Fibroblast of lung (primary cell): ENCODE results near the gene METTL1.
"Not testable (repeated sequence)": the region's sequence is repeated elsewhere in the genome, so short reads cannot be mapped to it uniquely, and the experiment has no call there.

Experiments used
- CTCF ChIP-seq, 2 donors: IDR thresholded peaks in 1 of 2; conservative IDR thresholded peaks in 1 of 2; 1 replicate in 1 of 2; 2 replicates in 1 of 2; pipeline ENCODE4 v1.5.1; 2011 to 2012; ENCODE audit warnings: low read length in 2 of 2, control low read depth in 1 of 2, inconsistent platforms in 1 of 2, low read depth in 1 of 2, mild to moderate bottlenecking in 1 of 2
- EZH2 ChIP-seq: IDR thresholded peaks from 2 replicates; pipeline ENCODE4 v1.5.1; 2012; ENCODE audit warnings: low read length, control low read depth, mild to moderate bottlenecking; ENCODE audit errors: missing control alignments

- TF ChIP-seq CTCF (conservative IDR thresholded peaks at IDR 0.05 in 1 of 2, IDR thresholded peaks at IDR 0.05 in 1 of 2; ENCODE audit: low read depth in 1 of 2, low read length in 2 of 2); EZH2: not testable (repeated sequence)
Measured at GRCh38 chr12:57817990-57818331, 46.1 kb upstream of the METTL1 start.
